ENCODE data around the gene HSPB1. TPM values are rescaled to one million over a fixed set of nuclear protein-coding genes. Genes with fewer than 3 reads are reported as not detected.

The HSPB1 gene
- total RNA-seq, 1 experiment from 2014 or later, result 414 TPM

DNA sequence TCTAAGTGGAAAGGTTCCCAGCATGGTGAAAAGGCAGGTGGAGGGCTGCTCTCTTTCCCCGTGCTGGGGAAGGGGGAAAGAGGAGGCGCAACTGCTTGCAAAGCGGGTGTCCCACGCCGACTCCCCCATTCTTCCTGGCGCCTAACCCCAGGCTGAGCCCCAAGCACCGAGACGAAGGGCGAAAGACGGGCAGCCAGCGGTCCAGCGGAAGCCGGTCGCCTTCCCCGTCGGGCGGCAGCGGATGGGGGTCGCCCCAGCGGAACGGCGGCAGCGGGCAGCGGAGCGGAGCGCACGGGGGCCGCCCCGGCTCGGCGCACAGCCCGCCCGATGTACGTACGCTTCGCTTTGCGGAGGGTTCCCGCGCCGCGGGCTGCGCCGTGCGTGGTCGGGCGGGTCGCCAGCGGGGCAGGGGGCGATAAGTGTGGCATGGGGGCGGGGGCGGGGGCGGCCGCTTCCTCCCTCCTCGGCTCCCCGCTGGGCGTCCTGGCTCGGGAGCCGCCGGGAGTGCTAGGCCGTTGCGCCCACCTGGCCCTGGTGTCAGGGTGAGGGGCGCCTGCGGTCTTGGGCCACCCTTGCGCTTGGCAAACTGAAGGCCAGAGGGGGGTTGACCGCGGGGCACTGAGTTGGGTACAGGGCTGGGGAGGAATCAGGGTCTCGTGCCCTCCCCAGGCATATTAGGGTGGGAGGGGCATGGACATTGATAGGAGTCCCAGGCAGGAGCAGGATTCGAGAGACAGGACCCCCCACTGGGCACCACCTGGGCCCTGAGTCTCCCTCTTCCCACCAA is 35.2 kb upstream of the HSPB1 start:
- Histone ChIP-seq H3K9me2 (ENCODE audit: insufficient read depth) (no peaks in the 10 kb centered on the region), H3K79me2 (ENCODE audit: low read depth) (no peaks in the 10 kb centered on the region), H3K4me2 (no peak overlapping the region), H3K27me3 (ENCODE audit: insufficient read depth, low read depth) (peaks cover 10% of the 10 kb centered on the region), H3F3A (ENCODE audit: insufficient read depth, low read depth) (peaks cover 5% of the 10 kb centered on the region), H4K20me1 (ENCODE audit: insufficient read depth) (no peaks in the 10 kb centered on the region), H3K27ac (no peak overlapping the region), H3K9me3 (ENCODE audit: insufficient read depth, low read depth) (no peaks in the 10 kb centered on the region), H3K4me3 (no peak overlapping the region), H2AFZ (no peak overlapping the region), H3K4me1 (replicated peaks; ENCODE audit: insufficient read depth) (no peaks in the 10 kb centered on the region), H3K36me3 (ENCODE audit: low read depth) (no peaks in the 10 kb centered on the region)
- ChIA-PET CTCF (no interaction called here), POLR2A (ENCODE audit: unreplicated experiment) (no interaction called here)
- no peak for TF ChIP-seq CTCF (conservative IDR thresholded peaks at IDR 0.05)
- TF ChIP-seq EZH2 (IDR thresholded peaks at IDR 0.05; ENCODE audit: low read depth), result no peak
- BruUV-seq (replicated peaks), result no TSS peak
- intact Hi-C loops (cut with micrococcal nuclease; ENCODE audit: unreplicated experiment), result no loop called here
- DNase-seq, result no peak

- TF ChIP-seq EZH2 (IDR thresholded peaks at IDR 0.05; ENCODE audit: low read depth), result no peak
- TF ChIP-seq CTCF (conservative IDR thresholded peaks at IDR 0.05), result no peak
- intact Hi-C loops (cut with micrococcal nuclease; ENCODE audit: unreplicated experiment), result no loop called here
- no peaks in the 10 kb centered on the region for H4K20me1 ChIP-seq (ENCODE audit: insufficient read depth)
- H2AFZ ChIP-seq, result no peak overlapping the region
- H3K4me2 ChIP-seq, result no peak overlapping the region
- H3K36me3 ChIP-seq (ENCODE audit: low read depth), result no peaks in the 10 kb centered on the region
- H3K4me1 ChIP-seq (replicated peaks; ENCODE audit: insufficient read depth), result no peaks in the 10 kb centered on the region
- ChIA-PET POLR2A (ENCODE audit: unreplicated experiment) (no interaction called here), CTCF (no interaction called here)
- H3F3A ChIP-seq (ENCODE audit: insufficient read depth, low read depth), result no peaks in the 10 kb centered on the region
- no peak overlapping the region for H3K27ac ChIP-seq
- DNase-seq, result no peak
- no peaks in the 10 kb centered on the region for H3K9me3 ChIP-seq (ENCODE audit: insufficient read depth, low read depth)
- H3K9me2 ChIP-seq (ENCODE audit: insufficient read depth), result no peaks in the 10 kb centered on the region
- no peak overlapping the region for H3K4me3 ChIP-seq
- H3K27me3 ChIP-seq (ENCODE audit: insufficient read depth, low read depth), result peaks cover 10% of the 10 kb centered on the region
- no TSS peak for BruUV-seq (replicated peaks)
- no peaks in the 10 kb centered on the region for H3K79me2 ChIP-seq (ENCODE audit: low read depth)
Measured at GRCh38 chr7:76267894-76268183, 34.6 kb upstream of the HSPB1 start.

- H2AFZ ChIP-seq, result no peak overlapping the region
- H3K4me3 ChIP-seq, result no peak overlapping the region
- peaks cover 10% of the 10 kb centered on the region for H3K27me3 ChIP-seq (ENCODE audit: insufficient read depth, low read depth)
- H3K27ac ChIP-seq, result no peak overlapping the region
- H4K20me1 ChIP-seq (ENCODE audit: insufficient read depth), result no peaks in the 10 kb centered on the region
- no TSS peak for BruUV-seq (replicated peaks)
- H3K9me3 ChIP-seq (ENCODE audit: insufficient read depth, low read depth), result no peaks in the 10 kb centered on the region
- ChIA-PET CTCF (no interaction called here), POLR2A (ENCODE audit: unreplicated experiment) (interaction anchor here (0.6 kb wide), 1 partner anchor 1829 kb away, joined by 5 read pairs; no protein-coding TSS in a partner anchor)
- no peaks in the 10 kb centered on the region for H3K79me2 ChIP-seq (ENCODE audit: low read depth)
- H3K36me3 ChIP-seq (ENCODE audit: low read depth), result no peaks in the 10 kb centered on the region
- intact Hi-C loops (cut with micrococcal nuclease; ENCODE audit: unreplicated experiment), result no loop called here
- no peak for TF ChIP-seq EZH2 (IDR thresholded peaks at IDR 0.05; ENCODE audit: low read depth)
- no peak for TF ChIP-seq CTCF (conservative IDR thresholded peaks at IDR 0.05)
- DNase-seq, result no peak
- H3K4me1 ChIP-seq (replicated peaks; ENCODE audit: insufficient read depth), result no peaks in the 10 kb centered on the region
- no peak overlapping the region for H3K4me2 ChIP-seq
- H3F3A ChIP-seq (ENCODE audit: insufficient read depth, low read depth), result no peaks in the 10 kb centered on the region
- H3K9me2 ChIP-seq (ENCODE audit: insufficient read depth), result no peaks in the 10 kb centered on the region
Measured at GRCh38 chr7:76268376-76268775, 34.1 kb upstream of the HSPB1 start.

All from PC-9 (cell line).